ENCODE results near the gene MYO3B. TPM values are rescaled to one million over a fixed set of nuclear protein-coding genes. Genes with fewer than 3 reads are reported as not detected.
"Not testable (repeated sequence)": the region's sequence is repeated elsewhere in the genome, so short reads cannot be mapped to it uniquely, and the experiment has no call there.

Gene MYO3B
- polyA plus RNA-seq, 12 donors: 0.07 to 3.2 (median 0.23) TPM; not detected in 2

DNA sequence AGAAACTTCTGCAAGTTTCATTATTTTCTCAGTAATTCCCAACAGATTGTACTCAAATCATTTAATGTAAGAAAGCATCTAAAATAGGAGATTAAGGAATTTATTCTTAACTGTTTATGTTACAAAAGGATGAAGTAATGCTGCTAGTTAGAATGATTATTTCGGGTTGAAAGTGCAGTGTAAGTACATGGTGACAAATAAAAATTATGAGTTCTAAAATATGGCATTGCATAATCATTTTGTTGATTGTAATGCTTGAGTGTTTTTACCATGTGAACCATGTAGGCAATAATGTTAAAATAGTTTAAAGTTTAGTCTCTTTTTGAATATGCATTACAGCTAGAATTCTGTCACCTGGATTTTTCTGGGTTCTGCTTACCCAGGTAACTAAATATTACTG lies 388.2 kb downstream of the MYO3B start:
- DNase-seq: no peak

DNA sequence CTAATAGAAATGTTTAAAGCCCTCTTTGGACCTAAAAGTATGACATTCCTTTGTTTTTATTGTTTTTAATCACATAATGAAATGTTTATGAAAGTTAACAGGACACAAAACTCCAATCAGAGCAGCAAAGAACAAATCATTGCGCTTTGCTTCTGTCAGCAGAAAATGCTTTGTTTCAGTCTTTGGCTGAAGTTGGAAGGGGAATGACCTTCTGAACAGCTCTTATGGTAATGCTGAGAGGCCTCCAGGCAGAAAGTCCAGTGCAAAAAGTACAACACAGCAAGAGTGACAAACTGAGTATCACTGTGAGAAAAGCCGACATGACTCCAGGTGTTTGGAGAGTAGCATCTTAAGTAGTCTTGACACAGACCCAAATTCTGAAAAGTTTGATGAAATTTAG lies 389.5 kb downstream of the MYO3B start:
- no peak for DNase-seq

DNA sequence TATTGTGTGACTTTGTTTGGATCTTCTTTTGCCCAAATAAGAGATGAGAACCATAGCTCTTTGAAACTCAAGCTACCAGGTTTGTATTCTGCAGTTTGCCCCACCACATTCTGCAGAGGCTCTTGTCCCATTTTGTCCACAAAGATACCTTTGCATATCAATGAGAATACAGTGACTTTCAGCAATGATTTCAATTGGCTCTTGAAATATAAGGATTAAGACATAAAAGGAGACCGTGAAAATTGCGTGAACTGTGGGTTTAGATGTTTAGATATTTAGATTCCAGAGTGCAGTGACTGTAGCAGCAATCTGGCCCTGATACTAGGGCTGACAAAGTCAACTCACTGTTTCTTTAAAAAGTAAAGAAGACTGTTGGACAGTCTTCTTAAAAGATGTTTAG lies 390.6 kb downstream of the MYO3B start:
- DNase-seq: no peak

DNA sequence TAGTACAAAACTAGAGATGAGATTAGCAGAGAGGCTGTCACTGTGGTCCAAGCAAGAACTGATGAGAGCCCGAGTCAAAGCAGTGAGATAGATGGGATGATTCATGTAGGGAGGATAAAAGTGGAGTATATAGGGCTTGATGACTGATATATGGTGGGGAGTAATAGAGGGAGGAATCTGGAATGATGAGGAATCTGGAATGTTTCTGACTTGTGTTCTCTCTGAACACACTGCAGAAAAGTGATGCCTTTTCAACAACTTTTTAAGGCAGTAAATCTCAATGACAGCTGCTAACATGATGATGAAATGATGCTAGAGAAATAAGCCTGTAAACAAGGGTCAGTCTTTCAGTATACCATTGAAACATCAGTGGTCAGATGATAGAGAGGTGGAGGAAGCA lies 393.7 kb downstream of the MYO3B start:
- DNase-seq: no peak

DNA sequence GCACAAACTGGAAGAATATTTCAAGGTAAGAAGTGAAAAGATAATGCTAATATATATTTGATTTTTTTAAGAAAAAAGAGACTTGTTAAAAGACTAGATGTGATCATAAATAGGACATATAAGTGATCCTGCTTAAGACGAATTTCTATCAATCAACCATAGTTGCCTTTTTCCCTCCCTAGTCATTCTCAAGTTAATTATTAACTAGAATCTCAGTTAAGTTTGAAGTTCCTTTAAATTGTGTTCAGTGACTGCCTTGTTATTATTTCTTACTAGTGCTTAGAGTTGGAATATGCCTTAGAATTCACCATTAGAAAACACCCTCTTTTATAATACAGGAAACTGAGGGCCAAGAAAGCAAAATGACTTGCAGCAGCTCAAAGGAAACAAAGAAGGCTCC lies 395.7 kb downstream of the MYO3B start:
- no peak for DNase-seq

DNA sequence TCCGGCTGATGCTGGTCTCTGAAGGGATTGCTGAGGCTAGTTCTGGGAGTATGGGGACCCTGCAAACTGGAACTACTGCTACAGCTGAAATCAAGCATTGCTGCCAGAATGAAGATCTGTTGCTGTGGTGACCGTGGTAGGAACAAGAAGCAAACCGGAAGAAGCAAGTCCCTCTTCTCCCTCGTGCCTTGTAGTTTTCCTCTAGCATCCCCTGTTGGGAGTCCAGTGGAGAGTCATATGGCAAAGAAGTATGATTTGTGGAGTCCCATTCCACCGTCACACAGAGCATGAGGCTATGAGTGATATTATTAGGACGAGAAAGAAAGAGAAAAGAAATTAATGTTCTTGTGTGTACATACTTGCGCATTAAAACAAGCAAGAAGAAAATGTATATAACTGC lies 398.3 kb downstream of the MYO3B start:
- DNase-seq: no peak

DNA sequence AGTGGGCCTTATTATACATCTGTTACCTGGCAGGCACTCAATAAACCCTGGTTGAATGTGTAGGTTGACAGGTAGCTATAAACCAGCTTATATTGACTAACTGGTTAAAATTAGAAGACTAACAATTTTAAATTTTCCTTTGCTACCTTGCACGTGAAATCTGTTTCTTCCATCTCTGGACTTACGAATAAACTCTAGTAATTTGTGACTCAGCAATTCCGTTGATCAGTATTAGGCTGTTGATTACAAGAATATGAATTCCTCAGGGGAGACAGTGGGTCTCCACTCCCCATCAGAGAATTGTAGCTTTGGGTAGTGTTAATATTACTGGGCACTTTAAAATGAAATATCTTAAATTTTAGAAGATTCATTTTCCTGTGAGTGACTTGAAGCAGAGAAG lies 399.4 kb downstream of the MYO3B start:
- DNase-seq: no peak

DNA sequence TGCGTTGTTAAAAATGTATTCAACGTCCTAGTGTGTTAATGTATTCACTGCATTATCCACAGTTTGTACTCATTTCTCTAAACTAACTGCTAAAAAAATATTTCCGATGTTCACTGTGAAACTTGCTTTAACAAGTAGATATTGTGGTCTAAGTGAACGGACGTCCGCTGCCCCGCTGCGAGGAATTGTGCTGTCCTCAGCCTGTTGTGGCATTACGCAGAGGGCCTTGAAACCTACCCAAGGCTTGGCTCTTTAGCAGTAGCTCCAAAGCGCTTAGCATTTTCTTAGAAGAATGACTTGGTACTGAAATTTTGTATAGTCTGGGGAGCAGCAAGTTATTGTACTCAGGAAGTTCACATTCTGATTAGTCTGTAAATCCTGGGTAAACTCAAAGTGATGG lies 400.7 kb downstream of the MYO3B start:
- DNase-seq: no peak

DNA sequence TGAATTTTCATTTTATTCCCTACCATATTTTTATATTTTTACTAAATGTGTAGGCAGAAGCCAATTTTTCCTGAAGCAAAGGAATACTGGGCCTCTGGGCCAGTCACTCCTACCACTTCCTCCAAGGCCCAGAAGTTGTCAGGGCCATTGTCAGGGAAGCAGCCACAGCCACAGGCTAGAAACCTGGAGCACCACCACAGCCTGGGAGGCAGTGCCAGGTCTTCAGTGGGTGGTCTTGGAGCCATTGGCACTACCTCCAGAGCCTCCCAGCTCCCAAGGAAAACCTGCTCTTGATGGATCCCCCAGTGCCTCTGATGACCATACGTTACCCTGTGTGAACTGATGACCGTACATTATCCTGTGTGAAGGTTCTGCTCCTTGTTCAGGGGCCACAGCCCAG lies 401.6 kb downstream of the MYO3B start:
- DNase-seq: no peak

DNA sequence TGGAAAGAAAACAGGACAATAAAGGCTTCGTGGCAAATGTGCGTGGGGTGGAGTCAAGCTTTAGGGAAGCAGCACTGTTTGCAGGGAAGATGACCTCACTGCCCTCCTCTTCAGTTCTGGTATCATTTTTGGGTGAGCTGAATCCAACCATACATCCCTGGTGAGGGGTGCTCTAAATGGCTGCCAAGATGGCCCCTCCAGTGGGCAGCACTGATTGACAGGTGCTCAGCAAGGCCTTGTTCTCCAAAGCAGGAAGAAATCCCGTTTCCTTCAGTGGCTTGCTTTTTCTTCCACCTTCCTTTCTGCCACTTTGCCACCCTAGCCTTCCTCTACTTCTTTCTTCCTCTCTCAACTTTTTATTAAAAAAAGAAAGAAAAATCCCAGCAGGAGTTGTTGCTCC lies 404.4 kb downstream of the MYO3B start:
- no peak for DNase-seq

DNA sequence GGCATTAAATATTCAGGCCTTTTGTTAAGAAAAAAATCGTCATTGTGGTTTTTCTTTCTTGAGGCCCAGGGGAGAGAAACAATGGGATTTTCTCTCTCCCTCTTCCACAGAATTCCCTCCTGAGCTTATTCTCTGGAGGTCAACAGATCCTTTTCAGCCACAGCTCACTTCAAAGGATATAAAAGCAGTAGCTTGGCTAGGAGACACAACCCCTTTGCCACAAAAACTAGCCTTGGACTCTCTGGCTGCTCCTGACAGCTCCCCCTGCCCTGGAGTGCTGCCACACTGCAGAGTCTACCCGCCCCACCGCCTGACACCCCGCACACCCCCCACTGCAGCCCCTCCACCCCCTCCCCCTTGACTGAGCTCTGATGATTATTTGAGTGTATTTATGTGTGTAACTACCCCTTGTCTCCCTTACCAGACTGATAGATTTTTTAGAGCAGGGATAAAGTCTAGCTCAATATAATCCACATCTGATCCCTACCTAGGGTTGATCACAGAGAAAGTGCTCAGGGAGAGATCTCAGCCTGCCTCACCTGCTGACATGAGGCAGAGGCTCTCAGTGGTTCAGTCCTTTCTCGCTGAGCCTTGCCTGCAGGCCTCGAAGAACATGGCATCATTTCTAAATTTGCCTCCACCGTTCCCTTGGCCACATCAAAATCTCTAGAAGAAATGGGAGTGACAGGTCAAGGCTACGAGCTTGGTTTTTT lies 405.0 kb downstream of the MYO3B start:
- no peak for DNase-seq

DNA sequence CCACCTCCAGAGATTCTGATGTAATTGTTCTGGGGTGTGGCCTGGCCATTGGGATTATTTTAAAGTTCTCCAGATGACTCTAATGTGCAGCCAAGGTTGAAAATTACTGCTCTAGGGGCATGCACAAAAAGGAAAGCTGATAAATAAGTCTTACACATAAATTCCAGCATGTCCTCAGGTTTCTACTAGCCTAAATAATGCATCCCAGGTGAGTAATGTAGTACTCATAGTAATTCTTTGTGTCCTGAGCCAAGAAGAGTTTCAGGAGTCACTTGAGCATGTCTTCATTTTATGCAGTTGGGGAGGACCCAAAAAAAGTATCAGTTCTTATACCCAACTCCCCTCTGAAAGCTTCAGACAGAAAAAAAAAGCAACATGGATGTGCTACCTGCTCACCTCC lies 407.1 kb downstream of the MYO3B start:
- DNase-seq: no peak

DNA sequence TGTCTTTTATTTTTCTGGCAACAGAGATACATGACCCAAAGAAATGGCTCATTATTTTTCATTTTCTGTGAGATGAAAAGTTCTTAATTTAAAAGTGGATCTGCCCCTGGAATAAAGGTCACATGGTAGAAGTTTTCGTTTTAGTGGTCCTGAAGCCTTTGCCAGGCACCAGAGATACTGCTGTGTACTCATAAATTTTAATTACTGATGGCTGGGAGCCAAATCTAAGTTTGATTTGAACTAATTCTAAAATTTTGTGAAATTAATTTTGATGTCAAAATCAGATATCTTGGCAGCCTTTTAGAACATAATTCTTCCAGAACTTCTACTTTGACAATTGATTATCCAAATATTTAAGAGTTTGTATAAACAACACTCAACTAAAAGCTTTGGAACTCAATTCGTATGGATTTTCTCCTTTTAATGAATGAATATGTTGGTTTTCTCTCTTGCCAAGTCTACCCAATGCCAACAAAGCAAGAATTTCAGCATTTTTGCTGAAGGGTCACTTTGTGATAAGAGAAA lies 408.7 kb downstream of the MYO3B start:
- no peak for DNase-seq

DNA sequence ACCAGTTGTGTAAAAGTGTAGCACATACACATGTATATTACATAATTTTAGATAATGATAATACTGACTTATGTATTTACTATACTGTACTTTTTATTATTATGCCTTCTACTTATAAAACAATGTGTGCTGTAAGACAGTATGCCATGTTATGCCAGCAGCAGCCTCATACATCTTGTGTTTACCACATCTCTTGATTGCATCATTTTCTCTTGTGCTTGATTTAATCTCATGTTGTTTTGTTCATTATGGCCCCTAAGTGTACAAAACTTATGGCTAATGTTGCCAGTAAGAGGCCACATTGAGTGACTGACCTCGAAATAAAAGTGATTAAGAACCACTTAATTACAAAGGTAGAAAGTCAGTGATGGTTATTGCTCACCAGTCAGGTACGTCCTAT lies 409.2 kb downstream of the MYO3B start:
- DNase-seq: no peak

DNA sequence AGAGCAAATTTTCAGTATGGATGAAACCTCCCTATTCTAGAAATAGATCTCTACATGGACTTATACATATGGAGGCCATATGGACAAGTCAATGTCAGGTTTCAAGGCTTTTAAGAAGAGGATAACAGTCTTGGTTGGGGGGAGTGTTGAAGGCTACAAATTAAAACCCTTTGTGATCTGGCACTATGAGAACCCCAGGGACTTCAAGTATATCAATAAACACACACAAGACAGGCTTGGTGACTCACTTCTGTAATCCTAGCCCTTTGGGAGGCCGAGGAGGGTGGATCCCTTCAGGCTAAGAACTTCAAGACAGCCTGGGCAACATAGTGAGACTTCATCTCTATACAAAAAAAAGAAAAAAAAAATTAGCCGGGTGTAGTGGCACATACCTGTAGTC lies 410.0 kb downstream of the MYO3B start:
- DNase-seq: no peak

DNA sequence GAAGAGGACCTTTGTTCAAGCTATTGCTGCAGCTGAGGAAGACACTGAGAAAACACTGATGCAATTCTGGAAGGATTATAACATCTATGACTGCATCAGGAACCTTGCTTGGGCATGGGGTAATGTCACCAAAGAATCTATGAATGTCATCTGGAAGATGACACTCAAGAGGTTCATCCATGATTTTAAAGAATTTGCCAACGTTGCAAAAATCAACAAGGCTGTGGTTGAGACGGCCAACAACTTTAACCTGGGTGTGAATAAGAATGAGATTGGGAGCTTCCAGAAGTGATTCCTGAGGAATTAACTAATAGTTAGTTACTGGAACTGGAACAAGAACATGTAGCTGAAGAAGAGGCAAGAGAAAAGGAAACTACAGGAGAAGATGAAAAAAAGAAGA lies 410.8 kb downstream of the MYO3B start:
- DNase-seq: no peak

DNA sequence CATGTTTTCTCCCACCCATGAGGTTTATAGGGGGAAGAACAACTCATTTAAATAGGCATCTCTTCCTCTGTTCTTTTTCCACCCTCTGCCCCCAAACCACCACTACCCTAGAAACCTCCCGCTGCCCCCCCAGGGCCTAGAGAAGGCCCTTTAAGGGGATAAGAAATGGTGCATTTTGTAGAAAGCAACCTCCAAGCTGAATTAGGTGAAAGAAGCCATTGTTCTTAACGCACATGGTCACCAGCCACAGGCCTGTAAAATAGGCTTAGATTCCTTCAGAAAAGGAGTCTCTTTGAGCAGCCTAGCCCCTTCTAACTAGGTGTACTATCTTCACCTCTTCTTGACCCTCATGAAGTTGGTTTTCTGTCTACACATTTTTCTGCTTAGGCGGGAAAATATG lies 418.6 kb downstream of the MYO3B start:
- DNase-seq: no peak

DNA sequence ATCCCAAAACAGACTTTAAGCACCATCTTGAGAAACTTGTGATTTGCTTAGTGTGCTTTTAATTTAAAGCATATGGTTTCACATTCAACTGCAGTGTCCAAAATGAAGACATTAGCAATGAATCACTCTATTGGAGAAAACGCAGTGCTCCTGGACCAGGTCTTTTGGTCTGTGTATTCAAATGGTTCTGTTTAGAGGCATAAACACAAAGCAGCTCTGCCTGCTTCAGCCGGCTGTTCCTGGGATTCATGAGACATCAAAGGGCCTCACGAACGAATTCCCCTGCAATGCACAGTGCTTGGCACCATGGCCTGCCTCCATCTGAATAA lies 420.1 kb downstream of the MYO3B start:
- DNase-seq: peak; percentile 50

DNA sequence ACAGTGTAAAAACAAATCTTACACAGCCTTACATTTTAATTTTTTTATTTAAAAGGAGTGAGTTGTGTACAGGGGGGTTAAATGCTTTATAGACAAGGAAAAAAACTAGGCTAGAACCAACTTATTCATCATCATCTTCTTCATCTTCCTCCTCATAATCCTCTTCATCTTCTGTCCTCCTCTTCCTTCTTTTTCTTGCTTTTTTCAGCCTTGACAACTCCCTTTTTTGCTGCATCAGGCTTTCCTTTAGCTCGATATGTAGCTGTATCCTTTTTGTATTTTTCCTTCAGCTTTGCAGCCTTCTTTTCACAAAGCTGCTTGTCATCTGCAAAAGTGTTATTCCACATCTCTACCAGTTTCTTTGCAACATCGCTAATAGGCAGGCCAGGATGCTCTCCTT lies 423.5 kb downstream of the MYO3B start:
- no peak for DNase-seq

DNA sequence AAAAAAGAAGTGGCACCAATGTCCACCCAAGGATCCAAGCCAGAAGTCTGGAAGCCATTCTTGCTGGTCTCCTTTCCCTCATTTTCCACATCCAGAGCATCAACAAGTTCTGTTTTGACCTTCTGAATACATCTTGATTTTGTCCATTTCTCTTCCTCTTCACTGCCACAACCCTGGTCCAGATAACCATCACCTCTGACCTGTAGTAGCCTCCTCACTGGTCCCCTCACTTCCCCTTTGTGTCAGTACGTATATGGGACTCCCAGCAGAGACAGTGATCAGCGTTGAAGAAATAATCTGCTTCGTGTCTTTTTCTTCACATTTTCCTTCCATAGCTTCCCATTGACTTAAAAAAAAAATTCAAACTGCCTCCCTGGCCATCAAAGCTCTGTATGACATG lies 427.9 kb downstream of the MYO3B start:
- no peak for DNase-seq

DNA sequence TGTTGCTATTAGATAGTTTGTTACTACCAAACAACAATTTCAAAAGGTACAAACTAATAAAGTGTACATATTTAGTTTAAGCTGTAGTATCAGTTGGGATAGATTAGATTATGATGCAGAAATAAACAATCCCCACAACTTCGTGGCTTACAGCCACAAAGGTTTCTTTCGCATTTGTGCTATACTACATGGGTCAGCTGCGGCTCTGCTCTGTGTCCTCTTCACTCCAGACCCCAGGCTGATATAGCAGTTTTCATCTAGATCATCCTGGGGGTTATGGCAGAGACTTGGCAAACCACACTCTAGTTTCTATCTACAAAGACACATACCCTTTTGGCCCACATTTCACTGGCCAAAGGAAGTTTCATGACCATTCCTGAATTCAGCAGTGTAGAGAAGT lies 429.2 kb downstream of the MYO3B start:
- DNase-seq: no peak

DNA sequence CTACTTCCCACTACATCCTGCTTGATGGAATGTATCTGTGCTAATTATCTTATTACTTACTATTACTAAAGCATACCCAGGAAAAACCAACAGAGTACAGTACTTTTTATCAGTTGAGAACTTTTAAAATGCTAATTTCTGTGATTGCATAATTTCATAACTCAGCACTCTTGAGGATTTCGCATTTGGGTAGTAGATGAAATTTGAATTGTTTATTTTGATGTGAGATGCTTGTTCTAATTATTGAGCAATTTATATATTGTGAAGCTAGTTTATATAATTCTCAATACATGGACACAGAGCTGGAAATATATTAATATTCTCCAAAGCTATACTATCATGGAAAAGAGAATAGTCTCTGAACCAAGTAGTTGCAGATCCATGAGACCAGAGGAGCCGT lies 432.7 kb downstream of the MYO3B start:
- DNase-seq: no peak

DNA sequence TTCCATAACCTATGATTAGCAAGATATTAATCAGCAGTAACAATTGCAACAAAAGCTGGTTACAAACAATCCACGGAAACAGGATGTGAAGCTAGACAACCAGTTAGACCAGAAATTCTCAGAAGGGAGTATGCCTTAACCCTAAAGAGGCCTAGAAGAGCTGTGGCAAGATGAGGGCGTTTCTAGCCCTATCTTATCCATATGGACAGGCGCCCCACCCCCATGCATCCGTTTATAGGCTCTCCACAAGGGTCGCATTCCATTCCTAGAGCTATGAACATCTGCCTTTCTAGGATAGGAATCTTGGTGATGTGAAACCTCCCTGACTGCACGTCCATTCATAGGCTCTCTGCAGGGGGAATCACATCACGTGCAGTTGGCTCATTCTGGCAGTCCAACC lies 441.0 kb downstream of the MYO3B start:
- not testable (repeated sequence) for DNase-seq

DNA sequence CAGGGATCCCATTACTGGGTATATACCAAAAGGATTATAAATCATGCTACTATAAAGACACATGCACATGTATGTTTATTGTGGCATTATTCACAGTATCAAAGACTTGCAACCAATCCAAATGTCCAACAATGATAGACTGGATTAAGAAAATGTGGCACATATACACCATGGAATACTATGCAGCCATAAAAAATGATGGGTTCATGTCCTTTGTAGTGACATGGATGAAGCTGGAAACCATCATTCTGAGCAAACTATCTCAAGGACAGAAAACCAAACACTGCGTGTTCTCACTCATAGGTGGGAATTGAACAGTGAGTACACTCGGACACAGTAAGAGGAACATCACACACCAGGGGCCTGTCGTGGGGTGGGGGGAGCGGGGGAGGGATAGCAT lies 457.1 kb downstream of the MYO3B start:
- DNase-seq: not testable (repeated sequence)

DNA sequence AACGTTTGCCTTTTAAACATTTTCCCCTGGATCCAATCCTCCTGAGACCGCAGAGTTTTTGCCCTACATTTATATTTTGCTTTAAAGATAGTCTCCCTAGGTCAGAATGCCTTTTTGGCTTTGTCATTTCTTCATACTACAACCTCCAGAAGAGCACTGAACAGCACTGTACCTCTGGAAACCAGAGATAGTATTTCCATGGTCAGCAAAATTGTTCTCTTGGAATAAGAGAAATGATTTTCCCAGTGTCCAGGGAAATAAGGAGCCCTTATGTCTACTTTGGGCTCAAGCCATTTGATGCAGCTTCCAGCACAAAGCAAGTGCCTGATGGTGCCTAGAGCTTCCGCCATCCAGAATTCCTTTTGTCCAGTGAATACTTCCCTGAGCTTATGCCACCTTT lies 461.7 kb downstream of the MYO3B start:
- DNase-seq: no peak
